Activated CD4-positive, alpha-beta T cell treated with anti-CD3 and anti-CD28 coated beads, Interleukin-2, amount 50 U/mL, for 48 hours (primary cell): ENCODE results near the gene ATP5F1E.
A peak's percentile ranks its signal among the peaks of the same experiment; 100 is the strongest.

Experiments used
- DNase-seq, 2 experiments: peaks; one replicate each; pipeline ENCODE4 v3.0.0-alpha.2; 2020

Gene ATP5F1E

DNA sequence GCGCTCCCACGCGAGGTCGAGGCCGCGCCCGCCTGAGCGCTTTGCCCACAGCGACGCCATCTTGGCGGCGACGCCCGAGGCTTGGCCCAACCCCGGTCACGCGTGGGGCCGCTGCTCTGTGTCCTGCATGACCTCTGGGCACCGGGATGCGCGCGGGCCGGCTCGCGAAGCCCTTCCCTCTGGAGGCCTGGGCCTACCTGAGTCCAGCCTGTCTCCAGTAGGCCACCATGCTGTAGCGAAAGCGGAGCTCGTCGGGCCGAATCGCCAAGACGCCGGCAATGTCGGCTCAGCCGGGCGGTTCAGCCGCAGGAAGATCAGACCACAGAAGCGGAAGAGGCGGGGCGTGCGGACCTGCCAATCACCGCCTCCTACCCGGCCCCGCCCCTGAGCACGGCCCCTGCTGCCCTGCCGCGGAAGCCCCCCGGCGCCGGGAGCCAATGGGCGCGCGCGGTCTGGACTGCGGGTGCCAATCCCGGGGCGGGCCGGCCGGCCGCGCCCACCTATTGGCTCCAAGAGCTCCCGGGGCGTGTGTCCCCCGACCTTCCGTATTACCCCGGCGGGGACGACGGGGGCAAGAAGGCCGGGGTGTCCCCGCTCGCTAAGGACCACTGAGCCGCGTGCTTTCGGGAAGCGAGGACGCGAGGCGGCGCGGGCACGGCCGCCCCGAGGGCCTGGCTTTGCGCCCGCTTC, at the start of gene ATP5F1E:
Gene ATP5F1E (minus strand): TSS at position 313 of the 690 bp plus-strand sequence. CDS start 84 bp downstream, at position 229.
- peak; percentile 94 to 96 for DNase-seq

DNA sequence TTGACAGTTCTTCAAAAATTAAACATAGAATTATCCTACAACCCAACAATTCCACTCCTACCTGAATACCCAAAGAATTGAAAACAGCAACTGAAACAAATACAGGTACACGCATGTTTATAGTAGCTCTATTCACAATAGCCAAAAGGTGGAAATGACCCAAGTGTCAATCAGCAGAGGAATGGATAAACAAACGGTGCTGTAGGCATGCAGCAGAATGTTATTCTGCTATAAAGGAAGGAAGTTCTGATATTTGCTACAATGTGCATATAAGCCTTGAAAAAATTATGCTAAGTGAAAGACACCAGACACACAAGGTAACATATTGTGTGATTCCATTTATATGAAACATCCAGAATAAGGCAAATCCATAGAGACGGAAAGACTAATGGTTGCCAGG, 48.9 kb upstream of the ATP5F1E start:
- no peak for DNase-seq

GRCh38 chr20:59078231-59078630, 46.1 kb upstream of the ATP5F1E start:
- DNase-seq = no peak

DNA sequence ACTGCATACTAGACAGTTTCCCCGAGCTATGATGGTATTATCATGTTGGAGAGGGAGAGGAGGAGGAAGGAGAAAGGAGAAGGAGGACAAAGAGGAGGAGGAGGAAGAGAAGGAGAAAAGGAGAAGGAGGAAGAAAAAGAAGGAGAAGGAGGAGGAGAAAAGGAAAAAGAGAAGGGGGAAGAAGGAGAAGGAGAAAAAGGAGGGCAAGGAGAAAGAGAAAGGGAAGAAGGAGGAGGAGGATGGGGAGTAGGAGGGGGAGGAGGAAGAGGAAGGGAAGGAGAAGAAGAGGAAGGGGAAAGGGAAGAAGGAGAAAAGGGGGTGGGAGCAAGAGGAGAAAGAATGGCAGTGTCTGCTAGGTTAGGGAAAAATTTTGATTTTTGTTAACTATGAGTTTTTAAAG, 45.6 kb upstream of the ATP5F1E start:
- DNase-seq = no peak

- DNase-seq = peak in 1 of 2 experiments; percentile 30
Measured at GRCh38 chr20:59075934-59076508, 43.9 kb upstream of the ATP5F1E start.

GRCh38 chr20:59074456-59074855, 42.3 kb upstream of the ATP5F1E start:
- no peak for DNase-seq

- DNase-seq = no peak
Measured at GRCh38 chr20:59073582-59073981, 41.4 kb upstream of the ATP5F1E start.

DNA sequence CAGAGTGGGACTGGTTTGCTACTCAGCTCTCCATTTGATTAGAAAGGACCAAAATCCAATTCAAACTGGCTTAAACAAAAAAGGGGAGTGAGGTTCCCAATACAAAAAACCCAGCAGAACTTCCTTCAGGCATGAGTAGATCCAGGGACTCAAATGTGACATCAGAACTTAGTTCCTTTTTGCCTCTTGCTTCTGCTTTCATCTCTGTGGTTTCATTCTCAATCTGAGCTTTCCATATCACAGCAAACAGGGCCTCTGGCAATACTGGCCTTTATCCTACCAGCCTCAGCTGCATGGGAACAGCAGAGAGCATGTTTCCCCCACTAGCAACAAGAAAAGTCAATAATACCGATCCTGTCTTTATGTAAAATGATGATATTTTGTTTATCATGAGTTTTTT, 39.1 kb upstream of the ATP5F1E start:
- no peak for DNase-seq

DNA sequence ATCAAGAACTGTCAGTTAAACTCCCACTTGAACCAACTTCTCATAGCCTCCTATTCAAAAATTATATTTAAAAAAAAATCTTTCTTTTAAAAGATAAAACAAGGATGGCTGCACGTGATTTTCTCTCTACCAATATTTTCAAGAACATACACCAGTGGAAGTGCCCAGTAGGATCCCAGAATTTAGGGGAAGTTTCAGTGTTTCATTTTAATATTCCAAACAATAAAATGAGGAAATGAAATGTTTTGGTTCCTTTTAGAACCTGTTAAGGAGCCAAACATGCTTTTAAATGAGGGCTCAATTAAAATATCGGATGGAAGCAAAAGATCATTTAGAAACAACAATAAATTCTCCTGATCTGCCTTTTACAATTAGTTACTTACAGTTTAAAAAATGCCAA, 36.9 kb upstream of the ATP5F1E start:
- DNase-seq = no peak

DNA sequence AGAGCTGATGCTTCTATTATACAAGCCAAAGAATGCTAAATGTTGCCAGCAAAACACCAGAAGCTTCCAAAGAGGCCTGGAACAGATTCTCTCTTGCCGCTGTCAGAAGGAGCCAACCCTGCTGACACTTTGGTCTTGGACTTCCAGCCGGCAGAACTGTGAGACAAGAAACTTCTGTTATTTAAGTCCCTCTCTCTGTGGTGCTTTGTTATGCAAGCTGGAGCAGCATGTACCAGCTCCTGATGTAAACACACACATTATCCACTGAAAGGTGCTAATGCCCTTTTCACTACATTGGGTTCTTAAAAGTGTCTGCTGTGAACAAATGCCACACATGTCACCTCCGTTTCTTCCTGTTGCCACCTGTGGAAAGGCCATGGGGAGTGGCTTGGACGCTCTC, 36.4 kb upstream of the ATP5F1E start:
- DNase-seq = no peak

- DNase-seq = no peak
Measured at GRCh38 chr20:59064214-59064722, 32.1 kb upstream of the ATP5F1E start.

DNA sequence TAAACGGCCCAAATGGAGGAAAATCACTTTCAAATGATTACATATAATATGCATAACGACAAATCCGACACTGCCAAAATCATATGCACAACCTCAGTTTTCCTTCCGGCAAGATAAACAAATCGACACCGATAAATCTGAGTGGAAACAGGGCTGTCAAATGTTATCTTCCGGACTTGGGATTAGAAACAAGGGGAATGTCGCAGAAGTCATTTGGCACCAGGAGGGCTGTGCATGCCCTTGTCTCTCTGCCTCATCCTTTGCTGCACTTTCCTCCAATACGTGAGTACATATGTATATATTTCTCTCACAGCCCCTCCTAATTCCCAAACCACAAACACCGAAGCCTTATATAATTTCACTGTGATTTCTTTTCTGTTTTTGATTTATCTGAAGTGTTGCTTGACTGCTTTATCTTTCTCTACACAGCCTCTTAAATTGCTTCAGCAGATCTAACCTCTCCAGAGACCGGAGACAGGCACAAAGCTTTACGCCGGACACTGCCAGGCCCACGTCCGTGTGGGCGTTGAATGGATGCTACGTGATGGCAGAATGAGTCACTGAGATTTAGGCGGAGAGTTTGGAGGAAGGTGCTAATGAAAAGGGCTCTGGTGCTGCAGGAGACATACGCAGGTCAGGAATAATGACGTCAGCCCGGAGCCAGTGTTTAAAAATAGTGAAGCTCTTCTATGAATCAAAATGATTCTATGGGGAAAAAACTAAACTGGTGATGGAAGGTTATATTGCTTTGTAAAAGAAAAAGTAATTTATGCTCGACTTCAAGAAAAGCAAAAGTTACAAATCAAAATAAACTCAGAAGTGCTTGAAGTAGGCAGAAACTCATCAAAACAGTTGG, 31.5 kb upstream of the ATP5F1E start:
- no peak for DNase-seq

DNA sequence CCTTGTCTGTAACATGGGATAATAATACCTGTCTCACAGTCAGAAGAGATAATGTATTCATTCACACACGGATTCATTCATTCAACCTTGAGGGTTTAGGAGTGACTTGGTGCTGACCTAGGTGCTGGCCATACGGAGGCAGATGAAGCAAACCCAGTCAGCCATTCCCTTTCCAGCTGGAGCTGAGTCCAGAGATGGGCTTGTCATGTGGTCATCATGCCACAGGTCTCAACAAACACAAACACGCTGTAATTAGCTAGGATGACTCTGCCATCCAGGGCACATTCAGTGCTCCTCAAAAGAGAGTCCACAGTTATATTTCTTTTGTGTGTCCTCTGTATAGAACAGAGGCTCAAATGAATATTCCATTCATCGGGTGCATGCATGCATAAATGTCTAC, 29.9 kb upstream of the ATP5F1E start:
- DNase-seq = no peak

DNA sequence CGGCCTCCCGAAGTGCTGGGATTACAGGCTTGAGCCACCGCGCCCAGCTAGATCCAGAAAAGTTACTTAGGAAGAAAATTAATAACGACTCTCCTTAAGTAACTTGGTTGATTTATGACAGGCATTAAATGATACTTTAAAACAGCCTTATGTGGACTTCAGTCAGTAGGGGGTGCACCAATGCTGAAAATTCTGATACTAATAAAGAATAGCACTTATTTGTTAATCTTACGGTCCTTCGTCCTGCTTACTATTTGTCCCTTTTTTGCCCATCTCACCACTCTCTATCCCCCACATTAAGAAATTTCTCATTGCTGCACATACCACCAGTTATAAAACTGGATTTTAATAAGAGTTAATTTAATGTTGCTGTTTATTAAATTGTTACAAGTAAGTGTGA, 23.2 kb upstream of the ATP5F1E start:
- no peak for DNase-seq

- DNase-seq = no peak
Measured at GRCh38 chr20:59051666-59052185, 19.6 kb upstream of the ATP5F1E start.

DNA sequence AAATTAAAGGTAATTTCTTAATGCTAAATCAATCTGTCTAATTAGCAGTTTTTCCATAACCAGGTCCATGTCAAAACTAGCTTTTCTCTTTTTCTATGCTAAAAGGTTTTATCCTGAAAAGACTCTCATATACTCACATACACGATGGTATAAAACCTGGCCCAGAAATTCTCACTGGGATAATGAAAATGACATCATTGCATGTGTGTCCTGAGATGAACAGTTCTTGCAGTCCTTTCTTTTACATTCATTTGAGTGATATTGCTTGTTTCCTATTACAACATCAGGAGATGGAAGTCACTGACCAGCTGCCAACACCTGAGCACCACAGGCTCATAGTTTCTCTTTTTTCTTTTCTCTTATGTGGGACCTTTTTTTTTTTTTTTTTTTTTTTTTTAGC, 18.3 kb upstream of the ATP5F1E start:
- DNase-seq = no peak

GRCh38 chr20:59048681-59049030, 16.5 kb upstream of the ATP5F1E start:
- DNase-seq = no peak

DNA sequence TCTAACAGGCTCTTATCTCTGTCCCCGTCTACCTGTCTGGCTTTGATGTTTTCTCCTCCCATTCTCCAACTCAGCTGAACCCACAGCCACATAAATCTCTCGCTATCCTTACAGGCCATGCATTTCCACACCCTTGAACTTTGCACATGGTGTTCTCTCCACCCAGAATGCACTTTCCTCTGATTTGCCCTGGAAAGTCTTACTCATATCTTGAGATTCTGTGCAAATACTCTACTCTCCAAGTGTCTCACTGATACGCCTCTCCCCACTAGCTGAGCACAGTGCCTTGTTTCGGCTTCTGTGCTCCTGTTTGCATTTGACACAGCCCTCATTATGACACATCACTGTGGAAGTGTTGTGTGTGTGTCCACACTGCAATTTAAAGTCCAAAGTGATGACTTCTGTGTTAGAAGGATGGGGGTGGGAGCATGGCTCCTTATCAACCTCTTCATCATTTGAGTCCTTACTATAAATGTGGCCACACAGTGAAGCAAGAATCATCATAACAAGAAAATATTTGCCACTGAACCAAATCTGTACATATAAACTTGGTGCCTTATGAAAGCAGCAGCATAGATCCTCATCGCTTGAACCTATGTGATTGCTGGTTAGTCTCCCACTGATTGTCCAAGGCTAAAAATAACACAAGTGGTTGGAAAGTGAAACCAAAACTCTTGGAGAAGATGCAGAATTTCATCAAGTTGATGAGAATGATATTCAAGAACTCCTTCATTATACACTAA, 16.0 kb upstream of the ATP5F1E start:
- peak; percentile 23 to 43 for DNase-seq

DNA sequence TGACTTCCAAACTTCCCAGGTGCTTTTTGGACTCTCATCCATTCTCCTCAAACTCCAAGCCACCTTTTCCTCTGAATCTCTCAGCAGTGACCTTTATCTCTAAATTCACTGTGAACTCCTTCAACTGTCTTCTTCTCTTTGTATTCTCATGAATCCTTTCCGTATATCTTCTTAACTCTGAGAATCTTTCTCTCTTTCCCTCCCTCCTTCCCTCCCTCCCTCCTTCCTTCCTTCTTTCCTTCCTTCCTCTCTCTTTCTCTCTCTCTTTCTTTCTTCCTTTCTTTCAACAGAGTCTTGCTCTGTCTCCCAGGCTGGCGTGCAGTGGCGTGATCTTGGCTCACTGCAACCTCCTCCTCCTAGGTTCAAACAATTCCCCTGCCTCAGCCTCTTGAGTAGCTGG, 14.7 kb upstream of the ATP5F1E start:
- DNase-seq = no peak

DNA sequence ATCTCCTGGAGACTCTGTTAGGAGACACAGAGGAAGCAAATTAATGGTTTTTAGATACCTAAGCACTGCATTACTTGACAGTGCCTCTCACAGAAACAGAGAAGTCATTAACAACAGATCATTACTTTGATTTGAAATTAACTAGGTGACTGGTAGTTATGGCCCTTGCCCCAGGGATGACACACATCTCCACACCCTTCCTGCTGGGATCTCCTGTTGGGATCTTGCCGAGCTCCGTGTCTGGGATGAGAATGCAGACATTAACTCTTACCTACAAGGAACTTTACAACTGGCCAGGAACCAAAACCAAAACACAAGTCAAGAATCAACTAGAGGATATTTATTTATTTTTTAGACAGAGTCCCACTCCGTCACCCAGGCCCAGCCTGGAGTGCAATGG, 12.7 kb upstream of the ATP5F1E start:
- no peak for DNase-seq

- DNase-seq = no peak
Measured at GRCh38 chr20:59044295-59044694, 12.2 kb upstream of the ATP5F1E start.

DNA sequence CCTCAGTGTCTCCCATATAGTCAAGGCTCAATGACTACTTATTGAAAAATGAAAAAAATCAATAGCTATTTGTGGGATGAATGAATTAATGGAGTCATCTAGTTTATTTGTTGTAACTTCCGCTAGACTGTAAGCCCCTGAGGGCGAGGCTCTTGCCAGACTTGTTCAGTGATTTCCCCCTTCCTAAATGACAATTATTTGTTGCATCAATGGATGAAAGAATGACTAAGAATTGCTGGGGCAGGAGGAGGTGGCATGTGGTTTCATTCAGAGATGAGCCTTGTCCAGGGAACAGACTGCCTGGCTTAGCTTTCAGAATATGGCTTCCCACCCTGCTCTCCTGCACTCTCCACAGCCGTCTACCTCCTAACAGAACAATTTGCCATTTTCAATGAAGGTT, 11.6 kb upstream of the ATP5F1E start:
- peak in 1 of 2 experiments; percentile 25 for DNase-seq
